Central memory CD8-positive, alpha-beta T cell (primary cell): ENCODE measurements around the gene CCL15.
"Not testable (repeated sequence)": the region's sequence is repeated elsewhere in the genome, so short reads cannot be mapped to it uniquely, and the experiment has no call there.

ENCODE experiments used
- ATAC-seq: fragments of 150-1000 bp; cut with Tn5 transposase; replicated peaks from 2 replicates; pipeline ENCODE4 v1.10.0; 2022; ENCODE audit warnings: mild to moderate bottlenecking, moderate FRiP score, moderate number of reproducible peaks; ENCODE audit not compliant: poor library complexity, severe bottlenecking; ENCODE audit errors: extremely low read depth
- DNase-seq, 2 donors: peaks; one replicate each; pipeline ENCODE4 v3.0.0; 2021; ENCODE audit warnings: low spot score in 2 of 2
- H3K27ac Mint-ChIP-seq: one replicate; pipeline ENCODE4 v1.8.0; 2022; ENCODE audit warnings: low read depth, mild to moderate bottlenecking, moderate library complexity, mixed read lengths
- H3K27me3 Mint-ChIP-seq: one replicate; pipeline ENCODE4 v1.8.0; 2022; ENCODE audit warnings: mixed read lengths
- H3K36me3 Mint-ChIP-seq: one replicate; pipeline ENCODE4 v1.8.0; 2022; ENCODE audit warnings: mild to moderate bottlenecking, moderate library complexity, mixed read lengths; ENCODE audit not compliant: insufficient read depth
- H3K4me1 Mint-ChIP-seq: one replicate; pipeline ENCODE4 v1.8.0; 2022; ENCODE audit warnings: mixed read lengths
- H3K4me3 Mint-ChIP-seq: one replicate; pipeline ENCODE4 v1.8.0; 2022; ENCODE audit warnings: mild to moderate bottlenecking, moderate library complexity, mixed read lengths
- H3K9me3 Mint-ChIP-seq: one replicate; pipeline ENCODE4 v1.8.0; 2022; ENCODE audit warnings: mixed read lengths

Gene CCL15

DNA sequence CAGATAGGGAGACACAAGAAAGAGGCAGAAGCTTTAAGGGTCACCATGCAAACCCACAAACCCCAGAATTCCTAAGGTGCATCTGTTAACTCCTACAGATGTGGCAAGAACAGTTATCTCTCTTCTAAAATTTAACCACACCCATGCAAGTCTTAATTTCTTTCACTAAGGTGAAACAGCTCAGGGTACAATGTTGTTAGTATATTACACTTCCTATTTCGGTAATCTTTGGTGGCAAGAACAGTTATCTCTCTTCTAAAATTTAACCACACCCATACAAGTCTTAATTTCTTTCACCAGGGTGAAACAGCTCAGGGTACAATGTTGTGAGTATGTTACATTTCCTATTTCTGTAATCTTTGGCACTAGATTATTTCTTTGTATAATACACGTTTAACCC, 9.8 kb upstream of the CCL15 start:
- DNase-seq (no peak), ATAC-seq (peak; percentile 10)
- H3K9me3 Mint-ChIP-seq = no peaks in the 10 kb centered on the region
- no peak overlapping the region for H3K4me3 Mint-ChIP-seq
- H3K4me1 Mint-ChIP-seq = peaks cover 31% of the 10 kb centered on the region
- H3K36me3 Mint-ChIP-seq = peaks cover 2% of the 10 kb centered on the region
- no peaks in the 10 kb centered on the region for H3K27me3 Mint-ChIP-seq
- peak overlapping the region; percentile 9 for H3K27ac Mint-ChIP-seq

DNA sequence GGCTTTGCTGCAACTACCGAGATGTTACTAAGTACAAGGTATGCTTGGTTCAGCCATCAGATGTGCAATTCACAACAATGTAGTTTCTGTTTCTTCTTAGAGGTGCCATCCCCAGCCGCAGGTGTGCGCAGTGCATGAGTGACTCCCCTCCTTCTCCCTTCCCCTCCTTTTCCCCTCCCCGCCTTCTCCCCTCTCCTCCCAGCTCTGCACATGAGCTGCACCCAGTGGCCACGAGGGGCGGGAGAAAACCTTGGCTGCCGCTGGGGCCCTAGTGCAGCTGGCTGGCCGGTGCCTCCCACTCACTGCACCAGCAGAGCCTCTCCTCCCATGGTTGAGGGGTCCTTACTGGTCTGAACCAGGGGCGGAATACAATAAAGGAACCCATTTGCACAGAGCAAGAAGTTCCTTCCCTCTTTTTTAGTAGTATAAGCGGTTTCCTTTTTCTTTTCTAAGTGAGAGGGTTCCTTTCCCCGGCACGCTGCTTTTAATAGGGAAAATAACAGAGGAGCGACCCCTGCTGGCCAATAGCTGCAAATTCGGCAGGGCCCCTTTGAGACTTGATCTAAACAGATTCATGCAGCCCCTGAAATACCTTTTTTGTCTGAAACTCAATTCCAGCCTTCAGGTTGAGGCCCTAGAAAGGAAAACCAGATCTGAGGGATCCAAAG, 7.8 kb upstream of the CCL15 start:
- DNase-seq (no peak), ATAC-seq (no peak)
- no peak overlapping the region for H3K27ac Mint-ChIP-seq

DNA sequence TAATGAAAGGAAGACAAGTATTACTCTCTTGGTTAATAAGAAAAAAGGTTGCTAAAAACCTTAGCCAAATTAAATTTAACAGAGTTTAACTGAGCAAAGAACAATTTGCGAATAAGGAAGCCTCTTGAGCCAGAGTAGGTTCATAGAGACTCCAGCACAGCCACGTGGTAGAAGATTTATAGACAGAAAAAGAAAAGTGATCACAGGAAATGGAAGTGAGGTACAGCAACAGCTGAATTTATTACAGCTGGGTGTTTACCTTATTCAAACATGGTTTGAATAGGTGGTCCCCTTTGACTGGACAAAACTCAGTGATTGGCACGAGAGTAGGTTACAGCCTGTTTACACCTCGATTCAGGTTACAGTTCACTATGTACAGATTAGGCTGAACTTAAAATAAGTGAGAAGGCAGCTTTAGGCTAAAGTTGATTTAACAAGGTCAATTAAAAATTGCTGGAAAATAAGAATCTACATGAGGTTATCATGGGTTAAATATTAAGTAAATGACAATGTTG, 3.3 kb upstream of the CCL15 start:
- peak overlapping the region; percentile 8 for H3K4me3 Mint-ChIP-seq
- DNase-seq (no peak), ATAC-seq (peak; percentile 52)
- H3K27ac Mint-ChIP-seq = peak overlapping the region; percentile 86
- peaks cover 19% of the 10 kb centered on the region for H3K4me1 Mint-ChIP-seq
- H3K27me3 Mint-ChIP-seq = no peaks in the 10 kb centered on the region
- no peaks in the 10 kb centered on the region for H3K9me3 Mint-ChIP-seq
- H3K36me3 Mint-ChIP-seq = no peaks in the 10 kb centered on the region

More for the DNA sequence above, 7.8 kb upstream of the CCL15 start:
- H3K4me3 Mint-ChIP-seq = no peak overlapping the region
- peaks cover 2% of the 10 kb centered on the region for H3K36me3 Mint-ChIP-seq
- no peaks in the 10 kb centered on the region for H3K9me3 Mint-ChIP-seq
- H3K4me1 Mint-ChIP-seq = peaks cover 41% of the 10 kb centered on the region
- H3K27me3 Mint-ChIP-seq = no peaks in the 10 kb centered on the region

DNA sequence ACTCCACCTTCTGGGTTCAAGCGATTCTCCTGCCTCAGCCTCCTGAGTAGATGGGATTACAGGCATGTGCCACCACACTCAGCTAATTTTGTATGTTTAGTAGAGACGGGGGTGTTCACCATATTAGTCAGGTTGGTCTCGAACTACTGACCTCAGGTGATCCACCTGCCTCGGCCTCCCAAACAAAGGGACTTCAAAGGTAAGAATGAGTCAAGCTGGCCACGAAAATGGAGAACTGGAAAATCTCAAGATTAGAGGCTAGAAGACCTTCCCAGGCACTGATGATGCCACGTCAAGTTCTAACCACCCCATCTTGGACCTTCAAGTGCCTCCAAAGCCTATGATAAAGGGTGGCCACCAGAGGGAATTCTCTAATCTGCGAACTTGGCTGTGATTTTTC, 1.3 kb upstream of the CCL15 start:
- Mint-ChIP-seq H3K27me3 (no peaks in the 10 kb centered on the region), H3K27ac (no peak overlapping the region)
- no peak for ATAC-seq

DNA sequence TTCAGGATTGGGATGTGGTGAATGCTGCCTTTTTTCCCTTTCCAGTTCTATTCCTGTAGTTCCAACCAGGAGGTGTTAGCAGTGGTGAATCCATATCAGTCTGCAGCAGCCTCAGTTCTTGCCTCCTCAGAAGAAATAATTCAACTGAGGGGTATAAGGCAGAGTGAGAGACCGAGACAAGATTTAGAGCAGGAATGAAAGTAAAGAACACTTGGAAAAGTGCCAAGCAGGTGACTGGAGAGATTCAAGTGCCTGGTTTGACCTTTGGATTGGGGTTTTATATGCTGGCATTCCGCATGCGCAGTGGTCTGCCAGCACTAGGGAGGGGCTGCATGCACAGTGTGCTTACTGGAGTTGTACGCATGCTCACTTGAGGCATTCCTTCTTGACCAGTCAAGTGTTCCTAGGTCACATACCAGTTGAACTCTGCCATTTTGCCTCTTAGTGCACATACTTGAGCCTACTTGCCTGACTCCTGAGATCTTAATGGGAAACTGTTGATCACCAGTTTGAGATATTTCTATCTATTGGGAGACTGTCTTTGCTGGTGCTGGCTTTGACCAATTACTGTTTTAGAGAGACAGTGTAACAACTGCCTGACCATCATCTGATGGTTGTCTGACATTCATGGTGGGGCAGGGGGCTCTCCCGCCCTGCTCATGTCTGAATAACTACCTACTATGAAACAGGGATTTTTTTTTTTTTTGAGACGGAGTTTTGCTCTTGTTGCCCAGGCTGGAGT, 680 bp upstream of the CCL15 start:
- H3K4me1 Mint-ChIP-seq = peaks cover 25% of the 10 kb centered on the region
- no peak overlapping the region for H3K27ac Mint-ChIP-seq
- no peaks in the 10 kb centered on the region for H3K9me3 Mint-ChIP-seq
- H3K4me3 Mint-ChIP-seq = no peak overlapping the region
- ATAC-seq = no peak
- H3K36me3 Mint-ChIP-seq = no peaks in the 10 kb centered on the region
- no peaks in the 10 kb centered on the region for H3K27me3 Mint-ChIP-seq
- no peak for DNase-seq

More for the DNA sequence above, 1.3 kb upstream of the CCL15 start:
- Mint-ChIP-seq H3K4me3 (no peak overlapping the region), H3K9me3 (no peaks in the 10 kb centered on the region), H3K4me1 (peaks cover 25% of the 10 kb centered on the region), H3K36me3 (no peaks in the 10 kb centered on the region)
- DNase-seq = no peak

DNA sequence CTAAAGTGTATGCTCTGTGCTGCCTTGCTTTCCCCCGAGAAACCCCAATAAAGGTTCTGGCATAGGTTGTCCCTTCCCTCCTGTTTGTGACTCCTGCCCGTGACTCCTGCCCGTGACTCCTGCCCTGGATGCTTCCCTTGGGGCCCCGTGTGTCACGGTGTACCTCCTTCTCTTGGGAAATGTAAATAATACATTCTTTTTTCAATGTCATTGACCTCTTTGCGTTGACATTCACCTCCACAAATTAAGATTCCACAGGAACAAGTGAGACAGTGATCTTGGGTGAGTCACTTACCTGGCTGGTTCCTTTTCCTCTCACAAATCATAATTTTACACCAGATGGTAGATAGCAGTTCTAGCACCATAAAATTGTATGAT, 632 bp downstream of the CCL15 start:
- DNase-seq (no peak), ATAC-seq (no peak)
- H3K27me3 Mint-ChIP-seq = no peaks in the 10 kb centered on the region
- H3K4me3 Mint-ChIP-seq = no peak overlapping the region
- peaks cover 20% of the 10 kb centered on the region for H3K4me1 Mint-ChIP-seq
- no peaks in the 10 kb centered on the region for H3K36me3 Mint-ChIP-seq
- H3K9me3 Mint-ChIP-seq = no peaks in the 10 kb centered on the region
- no peak overlapping the region for H3K27ac Mint-ChIP-seq

DNA sequence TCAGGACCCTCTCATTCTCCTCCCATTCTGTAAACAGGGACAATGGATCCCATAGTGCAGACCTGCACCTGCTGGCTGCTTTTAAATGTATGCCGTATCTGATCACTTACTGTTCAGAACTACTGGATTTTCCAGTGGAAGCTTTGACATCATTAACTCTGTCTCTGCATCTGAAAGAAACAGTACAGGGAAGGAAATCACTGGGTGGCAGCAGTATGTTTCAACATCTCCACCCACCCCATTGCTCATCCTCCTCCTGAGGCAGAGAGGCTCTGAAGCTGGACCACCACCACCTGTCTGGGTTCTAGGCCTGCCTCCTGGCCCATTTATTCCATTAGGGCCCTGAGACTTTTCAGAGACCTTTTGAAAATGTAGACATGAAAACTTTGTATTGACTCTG, 2.6 kb downstream of the CCL15 start:
- no peaks in the 10 kb centered on the region for H3K27me3 Mint-ChIP-seq
- H3K4me1 Mint-ChIP-seq = peaks cover 8% of the 10 kb centered on the region
- H3K27ac Mint-ChIP-seq = peak overlapping the region; percentile 44
- H3K4me3 Mint-ChIP-seq = no peak overlapping the region
- no peaks in the 10 kb centered on the region for H3K9me3 Mint-ChIP-seq
- ATAC-seq (no peak), DNase-seq (no peak)
- no peaks in the 10 kb centered on the region for H3K36me3 Mint-ChIP-seq

DNA sequence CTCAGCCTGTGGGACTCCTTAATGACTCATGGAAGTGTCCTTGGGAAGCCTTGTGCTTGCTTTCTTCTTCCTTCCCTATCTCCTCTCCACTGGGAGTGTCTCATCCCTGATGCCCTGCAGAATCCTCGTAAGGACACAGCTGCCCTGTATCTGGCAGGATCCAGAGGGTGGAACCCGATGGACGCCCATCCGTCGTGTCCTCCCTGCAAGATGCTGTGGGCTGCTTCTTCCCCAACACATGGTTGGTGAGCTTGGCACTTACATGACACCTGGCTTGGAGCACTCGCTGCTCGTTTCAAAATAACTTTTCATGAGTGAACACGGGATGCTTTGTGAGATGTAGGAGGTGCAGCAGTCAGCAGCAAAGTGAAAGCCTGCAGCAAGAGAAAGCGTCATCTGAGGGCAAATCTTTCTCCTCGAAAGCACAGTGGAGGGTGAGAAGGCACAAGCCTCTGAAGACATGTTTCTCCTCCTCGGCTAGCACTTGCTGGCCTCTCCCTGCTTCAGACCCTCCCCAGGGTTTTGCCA, 3.3 kb downstream of the CCL15 start:
- Mint-ChIP-seq H3K4me1 (peaks cover 6% of the 10 kb centered on the region), H3K27me3 (no peaks in the 10 kb centered on the region), H3K36me3 (no peaks in the 10 kb centered on the region), H3K9me3 (no peaks in the 10 kb centered on the region), H3K4me3 (no peak overlapping the region), H3K27ac (peak overlapping the region; percentile 44)
- no peak for ATAC-seq
- no peak for DNase-seq

DNA sequence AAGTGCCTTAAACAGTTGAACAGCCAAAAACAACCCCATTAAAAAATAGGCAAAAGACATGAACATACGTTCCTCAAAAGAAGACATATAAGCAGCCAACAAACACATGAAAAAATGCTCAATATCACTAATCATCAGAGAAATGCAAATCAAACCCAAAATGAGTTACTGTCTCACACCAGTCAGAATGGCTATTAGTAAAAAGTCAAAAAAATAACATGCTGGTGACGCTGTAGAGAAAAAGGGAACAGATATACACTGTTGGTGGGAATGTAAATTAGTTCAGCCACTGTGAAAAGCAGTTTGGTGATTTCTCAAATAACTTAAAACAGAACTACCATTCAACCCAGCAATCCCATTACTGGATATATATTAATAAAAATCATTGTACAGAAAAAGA, 6.0 kb downstream of the CCL15 start:
- not testable (repeated sequence) for H3K4me3 Mint-ChIP-seq, H3K4me1 Mint-ChIP-seq, ATAC-seq, H3K9me3 Mint-ChIP-seq, H3K36me3 Mint-ChIP-seq, DNase-seq, H3K27ac Mint-ChIP-seq, H3K27me3 Mint-ChIP-seq

DNA sequence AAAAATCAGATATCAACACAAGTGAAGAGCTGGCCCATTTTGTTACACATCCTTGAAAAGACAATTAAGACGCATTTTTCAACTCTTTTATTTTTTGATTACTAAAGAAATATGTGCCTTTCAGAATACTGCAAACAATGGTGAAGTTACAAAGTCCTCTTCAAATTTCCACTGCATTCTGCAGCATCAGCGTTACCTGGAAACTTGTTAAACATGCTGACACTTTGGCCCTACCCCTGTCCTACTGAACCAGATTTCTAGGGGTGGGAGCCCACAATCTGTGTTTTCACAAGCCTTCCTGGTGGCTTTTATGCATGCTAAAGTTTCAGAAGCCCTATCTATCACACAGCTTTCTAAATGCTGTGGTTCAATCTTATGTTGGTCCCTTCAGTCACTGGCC, 10.3 kb downstream of the CCL15 start:
- Mint-ChIP-seq H3K4me3 (no peak overlapping the region), H3K36me3 (peaks cover 1% of the 10 kb centered on the region), H3K27ac (no peak overlapping the region), H3K9me3 (peaks cover 5% of the 10 kb centered on the region), H3K4me1 (no peaks in the 10 kb centered on the region), H3K27me3 (no peaks in the 10 kb centered on the region)
- ATAC-seq = no peak
- no peak for DNase-seq

DNA sequence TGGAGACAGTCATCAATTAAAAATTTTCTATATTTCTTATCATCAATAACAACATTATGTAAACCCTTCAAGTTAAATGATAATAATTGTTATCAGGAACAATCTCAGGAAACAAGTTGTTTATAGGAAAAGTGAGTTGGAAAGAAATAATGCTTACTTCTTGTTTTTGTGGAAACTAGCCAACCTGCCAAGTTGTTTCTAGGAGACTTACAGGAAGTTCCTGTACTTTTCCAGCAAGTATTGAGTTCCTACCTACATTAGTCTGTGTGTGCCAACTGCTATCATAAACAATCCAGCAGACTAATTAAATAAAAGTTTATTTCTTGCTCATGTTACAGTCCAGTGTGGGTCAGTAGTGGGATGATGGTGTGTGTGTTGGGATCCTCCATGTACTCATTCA, 13.2 kb downstream of the CCL15 start:
- Mint-ChIP-seq H3K4me3 (no peak overlapping the region), H3K4me1 (no peaks in the 10 kb centered on the region), H3K9me3 (peaks cover 5% of the 10 kb centered on the region), H3K27ac (no peak overlapping the region), H3K36me3 (peaks cover 1% of the 10 kb centered on the region), H3K27me3 (no peaks in the 10 kb centered on the region)
- DNase-seq (no peak), ATAC-seq (no peak)

DNA sequence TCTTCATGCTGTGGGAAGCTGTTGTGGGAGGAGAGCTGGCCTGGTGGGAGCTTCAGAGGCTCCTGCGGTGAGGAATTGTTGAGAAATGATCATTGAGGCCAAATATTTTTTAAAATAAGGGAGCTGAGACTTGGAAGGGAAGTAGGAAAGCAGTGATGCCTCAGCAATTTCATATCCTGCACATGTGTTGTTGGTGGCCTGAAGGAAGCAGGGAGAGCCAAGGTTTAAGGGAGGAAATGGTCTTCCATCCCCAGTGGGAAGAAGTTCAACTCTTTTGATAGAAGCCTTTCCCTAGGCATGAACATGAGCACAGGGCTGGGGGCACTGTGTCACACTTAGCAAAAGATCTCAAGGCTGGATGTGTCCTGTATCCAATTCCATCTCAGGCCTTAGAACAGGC, 14.7 kb downstream of the CCL15 start, which contains the start of gene CCL14:
CCL14 (minus strand) TSS at position 87 of the 400 bp plus-strand sequence; CDS start at position 7, 80 bp downstream.
- peaks cover 1% of the 10 kb centered on the region for H3K36me3 Mint-ChIP-seq
- H3K27ac Mint-ChIP-seq = peak within 1 kb of the TSS; percentile 9
- DNase-seq (no peak), ATAC-seq (no peak)
- no peak within 1 kb of the TSS for H3K4me3 Mint-ChIP-seq
- H3K27me3 Mint-ChIP-seq = no peaks in the 10 kb centered on the region
- peaks cover 6% of the 10 kb centered on the region for H3K4me1 Mint-ChIP-seq
- H3K9me3 Mint-ChIP-seq = peaks cover 5% of the 10 kb centered on the region

DNA sequence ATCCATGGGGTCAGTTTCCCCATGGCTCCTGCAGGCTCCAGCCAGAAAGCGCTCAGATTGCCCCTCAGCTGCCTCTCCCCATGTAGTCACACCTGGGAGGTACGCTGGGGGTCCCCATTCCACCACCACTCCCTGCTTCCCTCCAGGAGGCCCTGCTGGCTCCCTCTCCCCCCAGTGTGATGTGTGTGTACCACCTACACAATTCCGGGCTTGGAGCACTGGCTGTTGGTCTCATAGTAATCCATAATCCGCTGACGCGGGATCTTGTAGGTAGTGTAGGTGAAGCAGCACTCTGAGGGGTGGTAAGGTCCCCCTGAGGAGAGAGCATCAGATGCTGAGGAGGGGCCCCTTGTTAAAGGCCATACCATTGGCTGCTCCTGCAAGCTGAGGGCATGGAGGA, 17.2 kb downstream of the CCL15 start:
- Mint-ChIP-seq H3K27me3 (no peaks in the 10 kb centered on the region), H3K27ac (no peak overlapping the region)

More for the DNA sequence above, 17.2 kb downstream of the CCL15 start:
- peaks cover 6% of the 10 kb centered on the region for H3K4me1 Mint-ChIP-seq
- peaks cover 1% of the 10 kb centered on the region for H3K36me3 Mint-ChIP-seq
- ATAC-seq (no peak), DNase-seq (no peak)
- H3K9me3 Mint-ChIP-seq = peaks cover 5% of the 10 kb centered on the region
- H3K4me3 Mint-ChIP-seq = no peak overlapping the region
